ENCODE results near the gene SLC16A10.

Gene SLC16A10

DNA sequence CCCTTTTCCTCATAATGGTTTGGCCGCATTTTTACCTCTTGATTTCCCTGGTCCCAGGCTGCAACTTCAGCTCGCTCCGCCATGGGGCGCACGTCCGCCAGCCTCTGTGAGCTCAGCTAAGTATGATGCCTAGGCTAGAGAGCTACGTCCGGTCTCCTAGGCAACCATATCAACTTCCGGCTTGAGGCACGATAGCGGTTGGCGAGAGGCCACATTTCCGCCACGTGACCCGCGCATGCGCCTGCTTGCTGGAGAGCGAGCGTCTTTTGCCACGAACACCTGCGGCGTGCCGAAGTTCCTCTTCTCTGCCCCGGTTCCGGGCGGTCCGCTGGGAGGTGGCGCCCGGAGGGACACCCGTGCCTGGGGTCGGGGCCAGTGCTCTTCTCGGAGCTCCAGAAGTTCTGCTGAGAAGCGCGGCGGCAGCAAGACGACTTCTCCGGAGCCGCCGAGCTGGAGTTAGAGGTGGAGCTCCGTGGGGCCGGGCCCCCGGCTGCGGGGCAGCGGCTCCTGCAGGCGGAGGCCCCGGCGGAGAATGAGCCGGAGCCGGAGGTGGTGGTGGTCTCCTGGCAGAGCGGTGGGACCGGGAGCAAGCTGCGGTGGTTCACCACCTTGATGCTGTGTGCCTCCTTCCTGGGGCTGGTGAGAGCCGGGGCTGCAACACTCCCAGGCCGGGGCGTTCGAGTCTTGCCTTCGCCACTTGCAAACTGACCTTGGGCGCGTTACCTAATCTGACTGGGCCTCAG, 172.0 kb downstream of the SLC16A10 start:
- no peaks in the 10 kb centered on the region for H3K27me3 ChIP-seq (ENCODE audit: insufficient read depth, low read length)
- peak overlapping the region; percentile 54; the same call in 1 of the 2 replicates for H3K27ac ChIP-seq (ENCODE audit: low read depth, low read length)
- H2AFZ ChIP-seq (ENCODE audit: low read length, unreplicated experiment) = peak overlapping the region; percentile 54
- H3K4me1 ChIP-seq (ENCODE audit: control insufficient read depth, insufficient read depth, low read length, unreplicated experiment) = peaks cover 20% of the 10 kb centered on the region
- H3K79me2 ChIP-seq (ENCODE audit: control insufficient read depth, insufficient read depth, low read length, unreplicated experiment) = peaks cover 17% of the 10 kb centered on the region
- peak overlapping the region; percentile 74 for H3K4me3 ChIP-seq (ENCODE audit: low read depth, low read length)
- no peaks in the 10 kb centered on the region for H3K36me3 ChIP-seq (ENCODE audit: insufficient read depth, low read length)

GRCh38 chr6:111260570-111261298, 173.4 kb downstream of the SLC16A10 start:
- Histone ChIP-seq H3K27ac (ENCODE audit: low read depth, low read length) (peak overlapping the region; percentile 25; the same call in 1 of the 2 replicates), H3K4me3 (ENCODE audit: low read depth, low read length) (peak overlapping the region; percentile 74), H3K4me1 (ENCODE audit: control insufficient read depth, insufficient read depth, low read length, unreplicated experiment) (peaks cover 21% of the 10 kb centered on the region), H2AFZ (ENCODE audit: low read length, unreplicated experiment) (no peak overlapping the region), H3K79me2 (ENCODE audit: control insufficient read depth, insufficient read depth, low read length, unreplicated experiment) (peaks cover 17% of the 10 kb centered on the region), H3K36me3 (ENCODE audit: insufficient read depth, low read length) (no peaks in the 10 kb centered on the region), H3K27me3 (ENCODE audit: insufficient read depth, low read length) (no peaks in the 10 kb centered on the region)

GRCh38 chr6:111263837-111264236, 176.5 kb downstream of the SLC16A10 start:
- Histone ChIP-seq H3K27ac (ENCODE audit: low read depth, low read length) (peak overlapping the region; percentile 19), H3K4me3 (ENCODE audit: low read depth, low read length) (no peak overlapping the region), H3K4me1 (ENCODE audit: control insufficient read depth, insufficient read depth, low read length, unreplicated experiment) (peaks cover 25% of the 10 kb centered on the region), H3K79me2 (ENCODE audit: control insufficient read depth, insufficient read depth, low read length, unreplicated experiment) (peaks cover 20% of the 10 kb centered on the region), H3K27me3 (ENCODE audit: insufficient read depth, low read length) (no peaks in the 10 kb centered on the region), H2AFZ (ENCODE audit: low read length, unreplicated experiment) (no peak overlapping the region), H3K36me3 (ENCODE audit: insufficient read depth, low read length) (peaks cover 23% of the 10 kb centered on the region)

DNA sequence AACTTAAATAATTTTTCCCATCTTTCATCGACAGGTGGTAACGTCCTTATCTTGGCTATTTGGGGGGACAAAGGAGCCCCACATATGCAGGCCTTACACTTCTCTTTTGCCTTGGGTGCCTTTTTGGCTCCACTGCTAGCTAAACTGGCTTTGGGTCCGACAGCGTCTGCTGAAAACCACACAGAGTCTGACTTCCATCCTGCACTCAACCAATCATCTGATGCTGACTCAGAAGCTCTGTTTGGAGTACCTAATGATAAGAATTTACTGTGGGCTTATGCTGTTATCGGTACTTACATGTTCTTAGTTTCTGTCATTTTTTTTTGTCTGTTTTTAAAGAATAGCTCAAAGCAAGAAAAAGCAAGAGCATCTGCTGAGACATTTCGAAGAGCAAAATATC, 178.5 kb downstream of the SLC16A10 start:
- Histone ChIP-seq H3K4me3 (ENCODE audit: low read depth, low read length) (no peak overlapping the region), H3K27ac (ENCODE audit: low read depth, low read length) (no peak overlapping the region), H3K4me1 (ENCODE audit: control insufficient read depth, insufficient read depth, low read length, unreplicated experiment) (peaks cover 16% of the 10 kb centered on the region), H2AFZ (ENCODE audit: low read length, unreplicated experiment) (no peak overlapping the region), H3K79me2 (ENCODE audit: control insufficient read depth, insufficient read depth, low read length, unreplicated experiment) (peaks cover 7% of the 10 kb centered on the region), H3K27me3 (ENCODE audit: insufficient read depth, low read length) (no peaks in the 10 kb centered on the region), H3K36me3 (ENCODE audit: insufficient read depth, low read length) (peaks cover 24% of the 10 kb centered on the region)

DNA sequence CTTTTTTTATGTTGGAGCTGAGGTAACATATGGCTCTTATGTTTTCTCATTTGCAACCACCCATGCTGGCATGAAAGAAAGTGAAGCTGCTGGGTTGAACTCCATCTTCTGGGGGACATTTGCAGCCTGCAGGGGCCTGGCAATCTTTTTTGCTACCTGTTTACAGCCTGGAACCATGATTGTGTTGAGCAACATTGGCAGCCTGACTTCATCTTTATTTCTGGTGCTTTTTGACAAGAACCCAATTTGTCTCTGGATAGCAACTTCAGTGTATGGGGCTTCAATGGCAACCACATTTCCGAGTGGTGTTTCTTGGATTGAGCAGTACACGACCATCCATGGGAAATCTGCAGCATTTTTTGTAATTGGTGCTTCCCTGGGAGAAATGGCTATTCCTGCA, 179.0 kb downstream of the SLC16A10 start:
- no peak overlapping the region for H2AFZ ChIP-seq (ENCODE audit: low read length, unreplicated experiment)
- H3K4me1 ChIP-seq (ENCODE audit: control insufficient read depth, insufficient read depth, low read length, unreplicated experiment) = peaks cover 12% of the 10 kb centered on the region
- peaks cover 3% of the 10 kb centered on the region for H3K79me2 ChIP-seq (ENCODE audit: control insufficient read depth, insufficient read depth, low read length, unreplicated experiment)
- H3K27me3 ChIP-seq (ENCODE audit: insufficient read depth, low read length) = no peaks in the 10 kb centered on the region
- no peak overlapping the region for H3K4me3 ChIP-seq (ENCODE audit: low read depth, low read length)
- peaks cover 24% of the 10 kb centered on the region for H3K36me3 ChIP-seq (ENCODE audit: insufficient read depth, low read length)
- H3K27ac ChIP-seq (ENCODE audit: low read depth, low read length) = no peak overlapping the region

- Histone ChIP-seq H3K4me3 (ENCODE audit: low read depth, low read length) (no peak overlapping the region), H3K27me3 (ENCODE audit: insufficient read depth, low read length) (no peaks in the 10 kb centered on the region), H2AFZ (ENCODE audit: low read length, unreplicated experiment) (no peak overlapping the region), H3K36me3 (ENCODE audit: insufficient read depth, low read length) (peaks cover 24% of the 10 kb centered on the region), H3K27ac (ENCODE audit: low read depth, low read length) (no peak overlapping the region), H3K79me2 (ENCODE audit: control insufficient read depth, insufficient read depth, low read length, unreplicated experiment) (peaks cover 2% of the 10 kb centered on the region), H3K4me1 (ENCODE audit: control insufficient read depth, insufficient read depth, low read length, unreplicated experiment) (peaks cover 12% of the 10 kb centered on the region)
Observed at GRCh38 chr6:111267764-111268333, 180.5 kb downstream of the SLC16A10 start.

DNA sequence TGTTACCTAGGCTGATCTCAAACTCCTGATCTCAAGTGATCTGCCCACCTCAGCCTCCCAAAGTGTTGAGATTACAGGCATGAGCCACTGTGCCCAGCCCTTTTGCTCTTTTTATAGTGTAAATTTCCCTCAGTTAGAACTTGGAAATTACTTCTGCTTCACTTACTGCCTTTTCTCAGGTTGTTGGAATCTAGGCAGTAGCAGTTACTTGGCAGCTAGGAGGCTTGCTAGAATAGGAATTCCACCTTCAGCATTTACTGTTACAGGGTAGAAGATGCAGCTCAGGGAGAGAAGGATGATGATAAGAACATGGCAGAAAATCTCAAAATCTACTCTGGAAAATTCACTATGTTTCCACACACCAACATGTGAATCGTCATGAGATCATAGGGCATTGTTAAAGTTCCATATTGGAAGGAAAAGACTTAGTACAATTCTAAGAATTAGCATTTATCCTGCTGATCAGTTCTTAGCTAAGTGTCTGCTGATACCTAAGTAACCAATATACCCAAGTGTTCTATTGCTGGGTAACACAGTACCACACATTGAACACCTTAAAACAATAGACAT, 182.2 kb downstream of the SLC16A10 start:
- Histone ChIP-seq H3K79me2 (ENCODE audit: control insufficient read depth, insufficient read depth, low read length, unreplicated experiment) (peaks cover 2% of the 10 kb centered on the region), H3K27me3 (ENCODE audit: insufficient read depth, low read length) (no peaks in the 10 kb centered on the region), H3K36me3 (ENCODE audit: insufficient read depth, low read length) (peaks cover 34% of the 10 kb centered on the region), H3K4me3 (ENCODE audit: low read depth, low read length) (no peak overlapping the region), H3K27ac (ENCODE audit: low read depth, low read length) (no peak overlapping the region), H2AFZ (ENCODE audit: low read length, unreplicated experiment) (no peak overlapping the region), H3K4me1 (ENCODE audit: control insufficient read depth, insufficient read depth, low read length, unreplicated experiment) (peaks cover 3% of the 10 kb centered on the region)

- peaks cover 2% of the 10 kb centered on the region for H3K79me2 ChIP-seq (ENCODE audit: control insufficient read depth, insufficient read depth, low read length, unreplicated experiment)
- H3K27ac ChIP-seq (ENCODE audit: low read depth, low read length) = no peak overlapping the region
- no peaks in the 10 kb centered on the region for H3K27me3 ChIP-seq (ENCODE audit: insufficient read depth, low read length)
- H2AFZ ChIP-seq (ENCODE audit: low read length, unreplicated experiment) = no peak overlapping the region
- peaks cover 40% of the 10 kb centered on the region for H3K36me3 ChIP-seq (ENCODE audit: insufficient read depth, low read length)
- H3K4me3 ChIP-seq (ENCODE audit: low read depth, low read length) = no peak overlapping the region
- peaks cover 3% of the 10 kb centered on the region for H3K4me1 ChIP-seq (ENCODE audit: control insufficient read depth, insufficient read depth, low read length, unreplicated experiment)
Observed at GRCh38 chr6:111270121-111270520, 182.8 kb downstream of the SLC16A10 start.

DNA sequence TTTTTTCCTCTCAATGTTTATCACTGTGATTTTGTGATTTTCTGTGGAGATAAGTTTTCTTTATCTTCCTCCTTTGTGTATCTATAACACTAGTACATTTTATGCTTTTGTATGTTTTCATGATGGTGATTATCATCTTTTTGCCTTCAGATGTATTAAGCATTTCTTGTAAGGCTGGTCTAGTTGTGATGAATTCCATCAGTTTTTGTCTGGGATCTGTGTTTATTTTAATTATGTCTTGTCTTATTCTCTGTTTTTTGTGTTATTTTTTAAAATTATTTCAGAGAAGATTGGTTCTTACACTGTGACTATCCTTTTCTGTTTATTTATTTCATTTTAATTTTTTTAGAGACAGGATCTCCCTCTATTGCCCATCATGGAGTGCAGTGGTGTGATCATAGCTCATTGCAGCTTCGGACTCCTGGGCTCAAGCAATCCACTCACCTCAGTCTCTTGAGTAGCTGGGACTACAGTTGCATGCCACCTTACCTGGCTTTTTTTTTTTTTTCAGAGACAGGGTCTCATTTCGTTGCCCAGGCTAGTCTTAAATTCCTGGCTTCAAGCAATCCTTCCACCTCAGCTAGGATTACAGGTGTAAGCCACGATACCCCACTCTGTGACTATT, 187.4 kb downstream of the SLC16A10 start:
- Histone ChIP-seq H3K27ac (ENCODE audit: low read depth, low read length) (no peak overlapping the region), H3K79me2 (ENCODE audit: control insufficient read depth, insufficient read depth, low read length, unreplicated experiment) (no peaks in the 10 kb centered on the region), H2AFZ (ENCODE audit: low read length, unreplicated experiment) (no peak overlapping the region), H3K4me3 (ENCODE audit: low read depth, low read length) (no peak overlapping the region), H3K4me1 (ENCODE audit: control insufficient read depth, insufficient read depth, low read length, unreplicated experiment) (no peaks in the 10 kb centered on the region), H3K27me3 (ENCODE audit: insufficient read depth, low read length) (no peaks in the 10 kb centered on the region), H3K36me3 (ENCODE audit: insufficient read depth, low read length) (peaks cover 39% of the 10 kb centered on the region)

DNA sequence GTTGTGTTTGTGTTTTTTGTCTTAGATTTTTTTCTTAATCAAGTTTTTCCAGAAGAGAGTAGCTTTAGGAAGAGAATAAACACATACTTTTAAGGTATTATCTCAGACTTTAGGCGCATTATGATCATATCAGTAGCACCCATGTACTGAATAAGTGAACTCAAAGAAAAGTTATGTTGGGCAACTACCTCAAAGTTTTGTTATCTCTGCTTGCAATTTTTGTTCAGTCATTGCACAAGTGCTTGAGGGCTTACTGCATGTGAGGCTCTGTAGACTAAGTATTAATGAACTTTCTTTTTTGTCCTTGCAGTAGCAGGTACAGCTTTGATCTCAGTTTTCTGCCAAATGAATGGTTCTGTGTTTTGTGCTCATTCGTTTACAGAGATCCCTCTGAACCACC, 189.0 kb downstream of the SLC16A10 start:
- H2AFZ ChIP-seq (ENCODE audit: low read length, unreplicated experiment) = no peak overlapping the region
- no peak overlapping the region for H3K4me3 ChIP-seq (ENCODE audit: low read depth, low read length)
- H3K27me3 ChIP-seq (ENCODE audit: insufficient read depth, low read length) = no peaks in the 10 kb centered on the region
- H3K4me1 ChIP-seq (ENCODE audit: control insufficient read depth, insufficient read depth, low read length, unreplicated experiment) = no peaks in the 10 kb centered on the region
- peaks cover 39% of the 10 kb centered on the region for H3K36me3 ChIP-seq (ENCODE audit: insufficient read depth, low read length)
- no peaks in the 10 kb centered on the region for H3K79me2 ChIP-seq (ENCODE audit: control insufficient read depth, insufficient read depth, low read length, unreplicated experiment)
- no peak overlapping the region for H3K27ac ChIP-seq (ENCODE audit: low read depth, low read length)

All from ACC112 (cell line).